ENCODE results near the gene ZNF668. TPM values are rescaled to one million over a fixed set of nuclear protein-coding genes. Genes with fewer than 3 reads are reported as not detected.

The ZNF668 gene
- polyA plus RNA-seq, 2 of the 4 experiments (the other 2 are of a cell fraction) = 4.7 to 10.7 TPM

DNA sequence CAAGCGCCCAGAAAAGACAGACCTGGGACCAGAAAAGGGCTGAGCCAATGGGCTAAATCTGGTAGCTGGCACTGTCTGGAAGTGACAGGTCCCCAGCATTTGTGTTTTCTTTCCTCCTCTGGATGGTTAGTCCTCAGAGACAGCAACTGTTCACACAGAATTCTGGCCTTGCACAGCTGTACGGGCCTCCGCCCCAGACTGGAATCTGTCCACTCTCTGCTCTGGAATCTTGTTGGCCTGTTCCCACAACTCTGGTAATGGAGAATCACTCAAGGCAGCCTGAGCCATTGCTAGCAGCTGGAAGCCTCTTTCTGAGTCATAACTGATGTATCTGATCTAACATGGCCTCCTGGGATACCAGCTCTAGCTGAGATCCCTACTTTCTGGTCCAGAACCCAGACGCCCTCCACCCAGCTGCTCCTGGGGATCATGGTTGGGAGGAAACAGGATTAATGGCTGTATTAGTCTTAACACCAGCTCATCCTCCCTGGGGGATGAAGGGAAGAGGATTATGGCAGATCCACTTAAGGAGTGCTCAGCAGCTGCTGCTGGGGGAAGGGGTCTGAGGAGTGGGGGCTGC is 9.1 kb downstream of the ZNF668 start:
- ChIA-PET POLR2A (interaction anchor here (1.3 to 1.5 kb wide), 3 partner anchors 9 to 68 kb away, joined by 5 to 11 read pairs (median 6); partner anchors contain the start of genes ZNF646 and ZNF668), CTCF (interaction anchor here (1.3 to 6.5 kb wide), 2 partner anchors 9 to 80 kb away, joined by 4 to 58 read pairs; partner anchors contain the start of genes HSD3B7 and ZNF668)
- WGBS (ENCODE audit: missing lambda C conversion rate) = 57% methylated on average over 4 of the region's 4 CpGs
- DNase-seq (ENCODE audit: low read depth in 1 of 2, low spot score in 1 of 2) = peak; percentile 55 to 74
- TF ChIP-seq FOSL2 (IDR thresholded peaks at IDR 0.05) (no peak), FOSL2 (CRISPR knock-in tag; IDR thresholded peaks at IDR 0.05) (peak; percentile 45; the same call in 1 of the 2 replicates), SREBF2 (IDR thresholded peaks at IDR 0.05) (no peak)
- Histone ChIP-seq H3K27ac (peak overlapping the region; percentile 70 to 75), H3K4me1 (peaks cover 13% of the 10 kb centered on the region), H3K9me3 (no peaks in the 10 kb centered on the region), H3K4me3 (no peak overlapping the region), H3K4me2 (peak overlapping the region; percentile 58)
- ATAC-seq = peak; percentile 84 to 86
- FAIRE-seq = no peak

DNA sequence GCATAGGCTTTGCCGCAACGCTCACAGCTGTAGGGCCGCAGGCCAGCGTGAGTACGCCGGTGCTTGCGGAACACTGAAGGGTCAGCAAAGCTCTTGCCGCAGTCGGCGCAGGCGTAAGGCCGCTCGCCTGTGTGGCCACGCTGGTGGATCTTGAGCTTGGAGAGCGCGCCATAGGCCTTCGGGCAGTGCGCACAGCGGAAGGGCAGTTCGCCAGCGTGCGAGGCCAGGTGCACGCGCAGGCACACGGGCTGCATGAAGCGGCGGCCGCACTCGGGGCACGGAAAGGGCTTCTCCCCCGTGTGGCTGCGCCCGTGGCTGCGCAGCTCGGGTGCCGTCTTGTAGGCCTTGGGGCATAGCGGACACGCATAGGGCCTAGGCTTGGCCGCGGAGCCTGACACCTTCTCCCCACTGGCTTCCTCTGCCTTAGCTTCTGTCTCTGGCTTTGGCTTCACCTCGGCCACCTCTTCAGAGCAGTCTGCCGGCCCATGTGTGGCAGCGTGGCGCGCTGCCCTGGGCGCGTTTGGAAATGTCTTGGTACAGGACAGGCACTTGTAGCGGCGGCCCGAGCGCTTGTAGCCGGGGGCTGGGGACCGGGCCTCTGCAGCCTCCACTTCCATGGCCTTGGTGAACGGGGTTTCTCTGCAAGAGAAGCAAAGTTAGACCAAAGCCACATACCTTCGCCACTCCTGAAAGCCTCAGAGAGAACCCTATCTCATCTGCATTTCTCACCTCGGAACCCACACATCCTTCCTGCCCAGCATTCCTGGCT is 10.0 kb downstream of the ZNF668 start:
- Histone ChIP-seq H3K4me2 (0 out of 3 replicates have a peak overlapping the region, but pooled peaks have one; percentile 58), H3K4me1 (peaks cover 13% of the 10 kb centered on the region), H3K9me3 (no peaks in the 10 kb centered on the region), H3K27ac (peak overlapping the region; percentile 70 to 75; a peak in 5 of 6 replicates), H3K4me3 (no peak overlapping the region)
- TF ChIP-seq, protein P1, sequence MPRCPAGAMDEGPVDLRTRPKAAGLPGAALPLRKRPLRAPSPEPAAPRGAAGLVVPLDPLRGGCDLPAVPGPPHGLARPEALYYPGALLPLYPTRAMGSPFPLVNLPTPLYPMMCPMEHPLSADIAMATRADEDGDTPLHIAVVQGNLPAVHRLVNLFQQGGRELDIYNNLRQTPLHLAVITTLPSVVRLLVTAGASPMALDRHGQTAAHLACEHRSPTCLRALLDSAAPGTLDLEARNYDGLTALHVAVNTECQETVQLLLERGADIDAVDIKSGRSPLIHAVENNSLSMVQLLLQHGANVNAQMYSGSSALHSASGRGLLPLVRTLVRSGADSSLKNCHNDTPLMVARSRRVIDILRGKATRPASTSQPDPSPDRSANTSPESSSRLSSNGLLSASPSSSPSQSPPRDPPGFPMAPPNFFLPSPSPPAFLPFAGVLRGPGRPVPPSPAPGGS (IDR thresholded peaks at IDR 0.05) = no peak
- TF ChIP-seq SREBF2 (IDR thresholded peaks at IDR 0.05) = no peak
- TF ChIP-seq NR3C1 (IDR thresholded peaks at IDR 0.05) = no peak
- no peak for TF ChIP-seq KDM5A (IDR thresholded peaks at IDR 0.05)
- no peak for TF ChIP-seq CHD2 (IDR thresholded peaks at IDR 0.05; ENCODE audit: low read length, partially characterized antibody)
- TF ChIP-seq EHMT2 (IDR thresholded peaks at IDR 0.05; ENCODE audit: low read depth) = no peak
- TF ChIP-seq, protein P2, sequence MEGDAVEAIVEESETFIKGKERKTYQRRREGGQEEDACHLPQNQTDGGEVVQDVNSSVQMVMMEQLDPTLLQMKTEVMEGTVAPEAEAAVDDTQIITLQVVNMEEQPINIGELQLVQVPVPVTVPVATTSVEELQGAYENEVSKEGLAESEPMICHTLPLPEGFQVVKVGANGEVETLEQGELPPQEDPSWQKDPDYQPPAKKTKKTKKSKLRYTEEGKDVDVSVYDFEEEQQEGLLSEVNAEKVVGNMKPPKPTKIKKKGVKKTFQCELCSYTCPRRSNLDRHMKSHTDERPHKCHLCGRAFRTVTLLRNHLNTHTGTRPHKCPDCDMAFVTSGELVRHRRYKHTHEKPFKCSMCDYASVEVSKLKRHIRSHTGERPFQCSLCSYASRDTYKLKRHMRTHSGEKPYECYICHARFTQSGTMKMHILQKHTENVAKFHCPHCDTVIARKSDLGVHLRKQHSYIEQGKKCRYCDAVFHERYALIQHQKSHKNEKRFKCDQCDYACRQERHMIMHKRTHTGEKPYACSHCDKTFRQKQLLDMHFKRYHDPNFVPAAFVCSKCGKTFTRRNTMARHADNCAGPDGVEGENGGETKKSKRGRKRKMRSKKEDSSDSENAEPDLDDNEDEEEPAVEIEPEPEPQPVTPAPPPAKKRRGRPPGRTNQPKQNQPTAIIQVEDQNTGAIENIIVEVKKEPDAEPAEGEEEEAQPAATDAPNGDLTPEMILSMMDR (IDR thresholded peaks at IDR 0.05) = no peak
- POLR2A ChIA-PET = interaction anchor here (1.0 to 1.5 kb wide), 4 partner anchors 10 to 67 kb away, joined by 3 to 11 read pairs (median 6); partner anchors contain the start of genes ZNF646 and ZNF668
- ATAC-seq = peak in 1 of 2 experiments; percentile 7; a peak in 1 of 6 replicates
- WGBS (ENCODE audit: missing lambda C conversion rate) = 95% methylated on average over 50 of the region's 56 CpGs
- FAIRE-seq = no peak
- no peak for DNase-seq (ENCODE audit: low read depth in 1 of 2, low spot score in 1 of 2)
- CTCF ChIA-PET = interaction anchor here (0.9 to 6.5 kb wide), 5 partner anchors 10 to 110 kb away, joined by 3 to 58 read pairs (median 4); partner anchors contain the start of genes HSD3B7 and ZNF668

DNA sequence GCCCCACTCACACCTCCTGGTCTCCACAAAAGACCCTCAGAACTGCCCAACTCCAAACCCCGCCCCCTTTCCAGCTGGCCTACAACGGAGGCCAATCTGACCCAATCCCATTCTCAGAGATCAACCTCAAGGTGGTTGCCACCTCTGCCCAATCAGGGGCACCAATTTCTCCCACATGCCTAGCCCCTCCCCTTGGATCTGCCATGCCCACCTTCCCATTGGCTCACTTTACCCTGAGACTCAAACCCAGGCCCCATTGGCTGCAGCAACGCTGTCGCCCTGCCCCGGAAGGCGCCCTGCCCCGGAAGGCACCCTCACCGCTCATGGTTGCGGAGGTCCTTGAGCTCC is 10.6 kb downstream of the ZNF668 start:
- ATAC-seq (no peak; a peak in 1 of 6 replicates), DNase-seq (ENCODE audit: low read depth in 1 of 2, low spot score in 1 of 2) (no peak), FAIRE-seq (no peak)
- WGBS (ENCODE audit: missing lambda C conversion rate) = 87% methylated on average over 6 of the region's 9 CpGs
- ChIA-PET POLR2A (interaction anchor here (1.0 kb wide), 1 partner anchor 10 kb away, joined by 3 read pairs; the partner anchor contains the start of genes ZNF646 and ZNF668), CTCF (interaction anchor here (0.6 to 6.5 kb wide), 5 partner anchors 10 to 110 kb away, joined by 3 to 58 read pairs (median 3); partner anchors contain the start of gene HSD3B7)
- Histone ChIP-seq H3K9me3 (no peaks in the 10 kb centered on the region), H3K4me2 (no peak overlapping the region), H3K4me3 (no peak overlapping the region), H3K4me1 (peaks cover 13% of the 10 kb centered on the region), H3K27ac (no peak overlapping the region; a peak in 1 of 6 replicates)
- TF ChIP-seq, protein P2 (IDR thresholded peaks at IDR 0.05) = no peak
- TF ChIP-seq HOXA7 (CRISPR knock-in tag; IDR thresholded peaks at IDR 0.05) = no peak
- TF ChIP-seq NPAS2 (CRISPR knock-in tag; IDR thresholded peaks at IDR 0.05; ENCODE audit: borderline replicate concordance) = no peak
- TF ChIP-seq FOSB (CRISPR knock-in tag; IDR thresholded peaks at IDR 0.05) = no peak
- TF ChIP-seq, protein P3, sequence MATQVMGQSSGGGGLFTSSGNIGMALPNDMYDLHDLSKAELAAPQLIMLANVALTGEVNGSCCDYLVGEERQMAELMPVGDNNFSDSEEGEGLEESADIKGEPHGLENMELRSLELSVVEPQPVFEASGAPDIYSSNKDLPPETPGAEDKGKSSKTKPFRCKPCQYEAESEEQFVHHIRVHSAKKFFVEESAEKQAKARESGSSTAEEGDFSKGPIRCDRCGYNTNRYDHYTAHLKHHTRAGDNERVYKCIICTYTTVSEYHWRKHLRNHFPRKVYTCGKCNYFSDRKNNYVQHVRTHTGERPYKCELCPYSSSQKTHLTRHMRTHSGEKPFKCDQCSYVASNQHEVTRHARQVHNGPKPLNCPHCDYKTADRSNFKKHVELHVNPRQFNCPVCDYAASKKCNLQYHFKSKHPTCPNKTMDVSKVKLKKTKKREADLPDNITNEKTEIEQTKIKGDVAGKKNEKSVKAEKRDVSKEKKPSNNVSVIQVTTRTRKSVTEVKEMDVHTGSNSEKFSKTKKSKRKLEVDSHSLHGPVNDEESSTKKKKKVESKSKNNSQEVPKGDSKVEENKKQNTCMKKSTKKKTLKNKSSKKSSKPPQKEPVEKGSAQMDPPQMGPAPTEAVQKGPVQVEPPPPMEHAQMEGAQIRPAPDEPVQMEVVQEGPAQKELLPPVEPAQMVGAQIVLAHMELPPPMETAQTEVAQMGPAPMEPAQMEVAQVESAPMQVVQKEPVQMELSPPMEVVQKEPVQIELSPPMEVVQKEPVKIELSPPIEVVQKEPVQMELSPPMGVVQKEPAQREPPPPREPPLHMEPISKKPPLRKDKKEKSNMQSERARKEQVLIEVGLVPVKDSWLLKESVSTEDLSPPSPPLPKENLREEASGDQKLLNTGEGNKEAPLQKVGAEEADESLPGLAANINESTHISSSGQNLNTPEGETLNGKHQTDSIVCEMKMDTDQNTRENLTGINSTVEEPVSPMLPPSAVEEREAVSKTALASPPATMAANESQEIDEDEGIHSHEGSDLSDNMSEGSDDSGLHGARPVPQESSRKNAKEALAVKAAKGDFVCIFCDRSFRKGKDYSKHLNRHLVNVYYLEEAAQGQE (IDR thresholded peaks at IDR 0.05) = no peak
- TF ChIP-seq TFCP2L1 (CRISPR knock-in tag; IDR thresholded peaks at IDR 0.05) = no peak
- TF ChIP-seq MAFK (IDR thresholded peaks at IDR 0.05; ENCODE audit: partially characterized antibody) = no peak
- TF ChIP-seq, protein P4, sequence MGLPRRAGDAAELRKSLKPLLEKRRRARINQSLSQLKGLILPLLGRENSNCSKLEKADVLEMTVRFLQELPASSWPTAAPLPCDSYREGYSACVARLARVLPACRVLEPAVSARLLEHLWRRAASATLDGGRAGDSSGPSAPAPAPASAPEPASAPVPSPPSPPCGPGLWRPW (IDR thresholded peaks at IDR 0.05) = no peak
- TF ChIP-seq ZFP36 (IDR thresholded peaks at IDR 0.05; ENCODE audit: borderline replicate concordance, partially characterized antibody) = no peak
- TF ChIP-seq RAD21 (conservative IDR thresholded peaks at IDR 0.05 in 1 of 2, IDR thresholded peaks at IDR 0.05 in 1 of 2) = no peak
- TF ChIP-seq CEBPB (IDR thresholded peaks at IDR 0.05) = no peak
- no peak for TF ChIP-seq HDAC2 (IDR thresholded peaks at IDR 0.05)
- TF ChIP-seq RARB (CRISPR knock-in tag; IDR thresholded peaks at IDR 0.05) = no peak
- no peak for TF ChIP-seq HOXB13 (CRISPR knock-in tag; IDR thresholded peaks at IDR 0.05; ENCODE audit: low read depth)
